Hypothalamus (tissue), 51 donors: ENCODE measurements around the gene ZFYVE9.

Source experiments
- DNase-seq, 51 donors: peaks; one replicate each; lab custom pipeline; 2025; lab: John Stamatoyannopoulos, UW

Gene ZFYVE9

GRCh38 chr1:52239708-52240001 is 97.8 kb downstream of the ZFYVE9 start:
- DNase-seq, result no peak

- DNase-seq, result no peak
Measured at GRCh38 chr1:52240592-52241210, 98.8 kb downstream of the ZFYVE9 start.

- no peak for DNase-seq
Measured at GRCh38 chr1:52243221-52243987, 101.5 kb downstream of the ZFYVE9 start.

- DNase-seq, result no peak
Measured at GRCh38 chr1:52249831-52250230, 107.9 kb downstream of the ZFYVE9 start.

GRCh38 chr1:52253421-52253820 is 111.5 kb downstream of the ZFYVE9 start:
- no peak for DNase-seq

- no peak for DNase-seq
Measured at GRCh38 chr1:52259886-52260285, 118.0 kb downstream of the ZFYVE9 start.

GRCh38 chr1:52263153-52263910 is 121.4 kb downstream of the ZFYVE9 start:
- DNase-seq, result no peak

GRCh38 chr1:52264530-52265115 is 122.7 kb downstream of the ZFYVE9 start:
- no peak for DNase-seq

- DNase-seq, result no peak
Measured at GRCh38 chr1:52266507-52266906, 124.6 kb downstream of the ZFYVE9 start.

- DNase-seq, result no peak
Measured at GRCh38 chr1:52268372-52268771, 126.5 kb downstream of the ZFYVE9 start.

- no peak for DNase-seq
Measured at GRCh38 chr1:52281518-52281917, 139.6 kb downstream of the ZFYVE9 start.

- DNase-seq, result no peak
Measured at GRCh38 chr1:52288286-52288685, 146.4 kb downstream of the ZFYVE9 start.

- DNase-seq, result no peak
Measured at GRCh38 chr1:52294580-52294979, 152.7 kb downstream of the ZFYVE9 start.

GRCh38 chr1:52296345-52296744 is 154.5 kb downstream of the ZFYVE9 start:
- DNase-seq, result no peak

- DNase-seq, result no peak
Measured at GRCh38 chr1:52305417-52306226, 163.7 kb downstream of the ZFYVE9 start.

GRCh38 chr1:52306227-52307006 is 164.5 kb downstream of the ZFYVE9 start:
- DNase-seq, result no peak

- DNase-seq, result no peak
Measured at GRCh38 chr1:52321061-52321460, 179.2 kb downstream of the ZFYVE9 start.

GRCh38 chr1:52323731-52324130 is 181.8 kb downstream of the ZFYVE9 start:
- no peak for DNase-seq

- no peak for DNase-seq
Measured at GRCh38 chr1:52325786-52326185, 183.9 kb downstream of the ZFYVE9 start.

GRCh38 chr1:52328615-52329014 is 186.7 kb downstream of the ZFYVE9 start:
- no peak for DNase-seq
